ENCODE data around the gene TNFRSF19.

The TNFRSF19 gene

DNA sequence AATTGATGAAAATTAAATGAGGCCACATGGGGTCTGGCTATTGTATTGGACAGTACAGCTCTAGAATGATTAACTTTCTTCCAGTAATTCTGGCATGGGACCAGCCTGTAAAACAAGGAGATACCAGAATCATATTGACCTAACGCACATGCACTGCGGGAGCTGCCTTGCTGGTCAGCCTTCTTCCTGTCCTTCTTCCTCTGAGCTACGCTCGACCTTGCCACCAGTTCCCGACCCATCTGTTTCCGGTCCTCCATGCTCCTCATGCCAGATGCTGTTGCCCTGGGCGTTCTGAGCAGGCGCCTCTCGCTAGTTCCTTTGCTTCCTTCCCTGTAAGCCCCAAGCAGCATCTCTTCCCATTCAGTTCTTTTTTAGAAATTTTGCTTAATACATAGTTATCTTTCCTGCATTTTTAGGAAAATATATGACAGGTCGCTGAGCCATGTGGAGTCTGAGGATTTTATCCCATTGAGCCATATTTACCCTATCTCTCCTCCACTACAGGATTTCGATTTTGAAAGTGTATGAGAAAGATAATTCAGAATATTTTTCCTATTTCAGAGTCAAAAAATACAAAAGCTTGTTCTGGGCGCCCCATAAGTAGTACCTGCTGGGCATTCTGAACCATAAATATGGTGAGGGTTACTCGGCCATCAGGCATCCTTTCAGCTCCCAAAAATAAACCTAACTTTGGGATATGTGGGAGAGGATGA lies 38.6 kb downstream of the TNFRSF19 start:
- FAIRE-seq: no peak

DNA sequence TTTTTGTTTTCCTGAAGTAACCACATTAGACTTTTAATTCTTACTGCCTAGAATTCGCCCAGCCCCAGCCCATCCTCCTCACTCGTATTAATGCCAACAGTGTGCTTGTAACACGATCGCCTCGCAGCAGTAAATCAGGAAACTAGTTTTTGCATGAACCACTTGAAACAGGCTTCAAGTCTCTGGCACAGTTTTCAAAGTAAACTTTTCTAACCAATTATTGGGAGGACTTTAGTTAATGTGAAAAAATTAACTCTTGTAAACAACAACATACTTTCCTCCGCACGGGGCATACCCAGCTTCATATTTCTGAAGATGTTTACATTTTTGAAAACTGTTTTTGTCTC lies 39.2 kb downstream of the TNFRSF19 start:
- no peak for FAIRE-seq

DNA sequence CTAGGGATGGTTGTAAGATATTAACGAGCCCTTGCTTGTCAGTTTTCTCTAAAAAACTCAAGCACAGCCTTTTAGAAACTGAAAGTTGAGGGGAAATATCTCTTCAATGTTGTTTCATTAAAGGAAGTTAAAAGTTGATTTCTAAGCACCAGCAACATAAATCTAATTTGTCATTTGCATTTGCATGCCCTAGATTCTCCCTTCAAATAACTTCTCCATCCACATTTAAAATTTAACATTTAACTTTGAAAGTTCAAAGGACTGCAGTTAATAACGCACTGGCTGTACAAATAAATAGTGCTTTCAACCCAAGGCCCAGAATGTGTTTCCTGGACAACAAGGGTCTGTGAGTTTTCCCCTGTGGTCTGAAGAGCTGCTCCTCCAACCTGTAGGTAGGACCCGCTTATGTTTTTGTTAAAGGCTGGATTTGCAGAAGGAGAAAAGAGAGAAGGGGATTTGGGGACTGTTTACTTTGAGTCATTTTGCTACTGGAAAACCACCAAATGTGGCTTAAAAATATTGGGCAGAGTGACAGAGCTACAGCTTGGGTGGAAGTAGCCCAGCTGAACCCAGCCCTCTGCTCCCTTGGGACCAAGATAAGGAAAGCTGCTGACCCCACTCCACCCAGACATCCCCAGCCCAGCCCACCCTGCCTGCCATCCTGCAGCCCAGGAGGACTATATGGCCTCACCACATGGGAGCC lies 39.8 kb downstream of the TNFRSF19 start:
- no peak for FAIRE-seq

DNA sequence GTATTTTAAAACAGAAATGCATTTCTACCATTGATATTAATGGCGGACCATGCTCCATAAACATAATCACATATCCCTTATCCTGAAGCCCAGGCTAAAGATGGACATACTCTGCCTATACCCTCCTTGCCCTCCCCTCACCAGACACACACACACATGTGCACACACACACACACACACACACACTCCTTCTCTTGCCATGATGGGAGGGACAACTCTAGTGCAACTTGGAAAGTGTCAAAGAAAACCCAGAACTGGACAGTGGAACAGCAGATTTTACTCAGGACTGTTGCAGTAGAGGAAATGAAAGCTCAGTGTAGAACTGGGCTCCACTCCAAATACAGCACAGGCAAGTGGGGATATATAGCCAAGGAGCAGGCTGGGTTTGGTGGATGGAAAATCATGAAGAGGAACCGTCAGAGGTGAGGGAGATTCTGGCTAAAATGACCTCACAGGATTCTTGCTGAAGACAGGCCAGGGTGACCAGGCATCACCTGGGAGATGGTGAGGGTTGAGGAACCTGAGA lies 40.8 kb downstream of the TNFRSF19 start:
- no peak for FAIRE-seq

DNA sequence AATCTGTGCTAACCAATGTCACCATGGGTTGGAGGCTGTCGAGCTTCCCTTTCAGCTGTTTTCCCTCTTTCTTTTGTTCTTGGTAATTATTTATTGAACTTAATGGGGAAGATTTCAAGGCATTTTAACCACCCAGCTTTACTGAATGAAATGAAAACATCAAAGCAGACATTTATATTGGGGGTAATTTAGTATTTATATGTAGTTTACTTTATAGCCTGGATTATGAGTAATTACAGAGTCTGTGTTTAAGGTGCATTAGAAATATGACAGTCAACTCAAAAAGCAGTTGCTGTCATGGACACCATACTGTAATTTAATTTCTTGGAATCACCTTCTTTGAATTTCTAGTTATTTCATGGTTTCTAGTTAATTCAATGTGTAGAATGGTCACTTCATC lies 42.0 kb downstream of the TNFRSF19 start:
- no peak for FAIRE-seq

DNA sequence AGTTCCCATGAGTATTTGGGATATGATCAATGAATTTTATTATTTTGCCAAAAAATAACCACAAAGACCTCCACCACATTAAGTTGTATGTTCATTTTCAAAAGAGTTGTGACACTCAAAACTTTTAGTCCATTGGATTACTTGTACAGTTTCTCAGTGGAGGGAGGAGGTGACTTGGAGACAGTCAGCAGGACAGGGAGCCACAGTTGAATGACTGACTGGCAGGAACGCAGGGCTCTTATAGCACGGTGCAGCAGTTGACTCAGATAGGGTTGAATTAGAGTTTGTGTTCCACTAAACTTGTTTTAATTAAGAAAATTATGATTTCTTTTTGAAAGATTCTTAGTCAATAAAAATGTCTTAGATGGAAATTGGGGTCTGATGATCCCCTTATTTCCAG lies 42.5 kb downstream of the TNFRSF19 start:
- no peak for FAIRE-seq

DNA sequence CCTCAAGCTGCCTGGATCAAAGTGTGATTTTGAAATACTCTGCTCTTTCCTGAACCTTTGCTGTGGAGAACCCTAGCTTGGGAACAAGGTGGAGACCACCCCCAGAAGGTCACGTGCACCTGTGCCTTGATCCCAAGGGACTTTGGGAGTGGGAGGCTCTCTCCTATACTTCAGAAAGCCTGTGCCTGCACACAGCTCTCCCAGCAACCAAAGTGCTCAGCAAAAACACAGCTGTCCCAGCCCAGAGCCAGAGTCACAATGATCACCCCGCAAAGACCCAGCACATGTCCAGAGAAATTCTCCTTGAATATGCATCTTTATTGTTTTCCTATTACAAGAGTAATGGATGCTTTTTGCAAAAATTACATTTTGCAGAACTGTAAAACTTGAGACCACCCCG lies 43.4 kb downstream of the TNFRSF19 start:
- no peak for FAIRE-seq

DNA sequence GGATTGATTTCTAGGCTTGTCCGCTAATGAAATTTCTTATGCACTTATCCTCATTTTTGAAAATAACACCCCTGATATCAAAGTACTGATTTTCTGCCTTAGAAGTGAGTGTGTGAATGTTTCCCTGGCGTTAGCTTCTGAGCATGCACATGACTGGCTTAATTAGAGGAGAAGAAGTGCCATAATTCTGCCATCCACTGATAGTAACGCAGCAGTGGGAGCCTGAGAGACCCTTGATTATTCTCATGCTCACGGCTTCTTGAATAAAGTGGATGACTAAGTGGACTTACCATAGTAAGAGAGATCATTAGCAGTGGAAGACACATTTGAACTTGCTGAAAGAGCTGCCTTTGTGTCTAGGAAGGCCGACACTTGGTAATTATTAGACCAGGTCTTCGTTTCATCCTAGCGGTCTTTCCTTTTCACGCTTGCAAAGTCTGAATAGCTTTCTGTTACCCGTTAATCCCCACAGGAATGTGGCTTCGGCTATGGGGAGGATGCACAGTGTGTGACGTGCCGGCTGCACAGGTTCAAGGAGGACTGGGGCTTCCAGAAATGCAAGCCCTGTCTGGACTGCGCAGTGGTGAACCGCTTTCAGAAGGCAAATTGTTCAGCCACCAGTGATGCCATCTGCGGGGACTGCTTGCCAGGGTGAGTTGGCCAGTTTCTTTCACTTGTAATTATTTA lies 45.3 kb downstream of the TNFRSF19 start:
- no peak for FAIRE-seq

DNA sequence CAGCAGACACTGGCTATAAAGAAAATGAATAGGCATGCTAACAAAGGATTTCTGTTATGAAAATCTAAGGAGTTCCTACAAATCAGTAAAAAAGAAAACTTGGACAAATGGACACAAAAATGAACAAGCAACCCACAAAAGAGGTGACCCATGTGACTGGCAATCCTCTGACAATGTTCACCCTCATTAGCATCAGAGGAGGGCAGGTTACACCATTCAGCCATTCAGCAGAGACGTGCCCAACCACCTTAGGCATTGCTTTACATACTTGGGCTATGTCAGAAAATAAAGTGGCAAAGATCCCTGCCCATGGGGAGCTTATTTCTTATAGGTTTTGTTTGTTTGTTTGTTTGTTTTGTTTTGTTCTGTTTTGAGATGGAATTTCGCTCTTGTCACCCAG lies 46.0 kb downstream of the TNFRSF19 start:
- FAIRE-seq: no peak

DNA sequence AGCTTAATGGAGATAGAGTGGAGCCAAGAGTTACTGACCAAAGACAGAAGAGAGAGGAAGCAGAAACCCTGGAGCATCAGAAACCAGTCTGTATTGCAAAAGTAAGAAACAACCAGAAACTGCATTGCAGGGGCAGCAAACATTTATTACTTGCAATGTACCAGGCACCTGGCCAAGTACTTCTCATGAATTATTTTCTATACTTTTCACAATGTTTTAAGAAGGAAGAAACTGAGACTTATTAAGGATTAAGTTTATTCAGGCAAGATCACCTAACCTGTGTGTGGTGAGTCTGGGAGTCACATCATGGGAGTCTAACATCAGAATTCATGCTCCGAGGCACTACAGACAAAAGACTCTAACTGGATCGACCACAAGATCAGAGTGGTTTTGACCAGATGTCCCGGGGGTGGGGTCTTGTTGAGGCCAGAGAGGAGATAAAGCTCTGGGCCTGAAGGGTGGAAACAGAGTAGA lies 47.4 kb downstream of the TNFRSF19 start:
- no peak for FAIRE-seq

DNA sequence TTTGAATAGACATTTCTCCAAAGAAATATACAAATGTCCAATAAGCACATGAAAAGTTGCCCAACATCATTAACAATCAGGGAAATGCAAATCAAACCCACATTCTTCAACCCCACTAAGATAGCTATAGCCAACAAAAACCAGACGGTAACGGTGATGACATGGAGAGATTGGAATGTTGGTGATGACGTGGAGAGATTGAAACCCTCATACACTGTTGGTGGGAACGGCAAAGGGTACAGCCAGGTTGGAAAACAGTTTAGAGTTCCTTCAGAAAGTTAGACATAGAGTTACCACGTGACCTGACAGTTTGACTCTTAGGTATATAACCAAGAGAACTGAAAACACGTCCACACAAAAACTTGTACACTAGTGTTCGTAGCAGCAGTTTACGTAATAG lies 48.1 kb downstream of the TNFRSF19 start:
- FAIRE-seq: no peak

DNA sequence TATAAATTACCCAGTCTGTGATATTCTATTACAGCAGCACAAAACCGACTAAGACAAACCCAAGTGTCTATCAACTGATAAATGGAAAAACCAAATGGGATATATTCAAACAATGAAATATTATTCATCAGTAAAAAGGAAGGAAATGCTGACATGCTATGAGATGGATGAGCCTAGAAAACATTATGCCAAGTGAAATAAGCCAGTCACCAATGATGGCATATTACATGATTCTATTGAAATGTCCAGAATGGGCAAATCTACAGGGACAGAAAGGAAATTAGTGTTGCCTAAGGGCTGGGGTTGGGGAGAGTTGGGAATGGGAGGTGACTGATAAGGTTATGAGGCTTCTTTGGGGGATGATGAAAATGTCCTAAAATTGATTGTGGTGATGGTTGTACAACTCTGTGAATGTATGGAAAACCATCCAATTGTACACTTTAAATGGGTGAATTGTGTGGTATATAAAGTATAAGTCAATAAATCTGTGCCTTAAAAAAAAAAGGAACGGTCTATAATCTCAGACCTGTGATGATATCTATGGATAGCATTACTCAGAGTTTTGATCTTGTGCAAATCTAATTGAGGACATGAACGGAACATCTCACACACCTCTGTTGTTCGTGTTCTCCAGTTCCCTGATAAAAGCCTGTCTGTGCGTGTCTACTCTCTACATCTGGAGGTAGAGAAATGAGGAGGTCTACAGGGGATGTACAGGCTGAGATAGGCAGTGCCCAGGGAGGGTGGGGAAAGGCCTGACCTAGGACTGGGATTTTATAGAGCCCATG lies 49.0 kb downstream of the TNFRSF19 start:
- FAIRE-seq: no peak

DNA sequence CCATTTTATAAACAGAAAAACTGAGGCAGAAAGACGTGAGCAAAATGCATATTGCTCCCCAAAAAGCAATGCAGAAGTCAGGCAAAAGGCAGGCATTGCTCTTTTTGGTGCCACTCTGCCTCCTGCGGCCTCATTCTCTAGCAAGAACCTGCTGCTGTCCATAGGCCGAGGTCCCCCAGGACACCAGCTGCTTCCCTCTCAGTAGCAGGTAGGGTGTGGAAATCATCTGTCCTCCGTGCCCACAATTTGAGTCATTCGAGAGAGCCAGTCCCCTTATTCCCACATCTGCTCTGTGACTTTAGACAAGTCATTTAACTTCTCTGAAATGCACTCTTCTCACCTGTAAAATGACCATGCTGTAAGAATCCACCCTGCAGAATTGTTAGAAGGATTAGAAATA lies 50.0 kb downstream of the TNFRSF19 start:
- no peak for FAIRE-seq

DNA sequence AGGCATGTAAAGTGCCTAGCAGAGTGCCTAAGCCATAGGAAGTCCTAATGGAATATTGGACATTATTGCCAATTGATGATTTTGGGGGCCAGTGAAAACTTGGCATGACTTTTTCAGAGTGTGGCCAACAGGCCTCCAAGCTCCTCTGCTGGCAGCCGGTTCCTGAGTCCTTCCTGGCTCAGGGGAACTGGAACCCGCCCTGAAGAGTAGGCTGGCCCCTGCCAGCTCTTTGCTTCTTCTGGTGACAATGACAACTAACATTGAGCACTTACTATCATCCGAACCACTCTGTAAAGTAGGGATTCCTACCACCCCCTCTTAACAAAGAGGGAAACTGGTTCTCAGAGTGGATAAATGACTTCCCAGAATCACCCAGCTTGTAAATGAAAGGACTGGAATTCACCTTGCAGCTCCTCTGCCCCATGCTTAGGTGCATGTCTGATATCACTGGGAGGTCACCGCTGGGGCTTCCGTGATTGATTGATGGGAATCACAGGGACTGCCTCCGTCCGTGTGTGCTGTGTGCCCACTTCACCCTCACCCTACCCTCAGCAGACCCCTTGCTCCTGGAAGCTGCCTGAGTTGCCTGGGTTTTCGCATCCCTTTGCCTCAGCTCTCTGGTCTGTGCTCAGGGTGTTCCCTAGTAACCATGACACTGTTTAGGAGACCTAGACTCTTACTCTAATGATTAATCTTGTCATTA lies 50.6 kb downstream of the TNFRSF19 start:
- no peak for FAIRE-seq

DNA sequence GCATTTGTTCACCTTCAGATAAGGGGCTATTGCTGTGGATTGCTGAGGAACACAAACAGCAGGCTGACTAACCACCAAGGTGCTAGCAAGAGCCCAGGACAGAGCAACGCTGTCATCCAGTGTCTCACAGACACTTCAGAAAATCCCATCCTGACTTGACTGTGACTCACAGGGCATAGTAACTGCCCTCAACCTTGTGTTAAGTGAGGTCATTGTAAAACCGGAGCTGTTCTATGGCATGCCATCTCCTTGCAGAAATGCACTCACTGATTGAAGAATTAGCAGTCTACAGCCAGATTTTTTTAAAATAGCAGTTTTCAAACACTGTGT lies 51.1 kb downstream of the TNFRSF19 start:
- no peak for FAIRE-seq

DNA sequence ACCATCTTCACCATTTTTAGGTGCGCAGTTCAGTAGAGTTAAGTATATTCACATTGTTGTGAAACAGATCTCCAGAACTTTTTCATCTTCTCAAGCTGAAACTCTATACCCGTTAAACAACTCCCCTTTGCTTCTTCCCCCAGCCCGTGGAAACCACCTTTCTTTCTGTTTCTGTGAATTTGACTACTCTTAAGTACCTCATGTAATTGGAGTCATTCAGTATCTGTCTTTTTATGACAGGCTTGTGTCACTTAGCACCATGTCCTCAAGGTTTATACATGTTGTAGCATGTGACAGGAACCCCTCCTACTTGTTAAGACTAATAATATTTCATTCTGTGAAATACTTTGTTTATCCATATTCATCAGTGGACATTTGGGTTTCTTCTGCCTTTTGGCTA lies 52.8 kb downstream of the TNFRSF19 start:
- FAIRE-seq: no peak

DNA sequence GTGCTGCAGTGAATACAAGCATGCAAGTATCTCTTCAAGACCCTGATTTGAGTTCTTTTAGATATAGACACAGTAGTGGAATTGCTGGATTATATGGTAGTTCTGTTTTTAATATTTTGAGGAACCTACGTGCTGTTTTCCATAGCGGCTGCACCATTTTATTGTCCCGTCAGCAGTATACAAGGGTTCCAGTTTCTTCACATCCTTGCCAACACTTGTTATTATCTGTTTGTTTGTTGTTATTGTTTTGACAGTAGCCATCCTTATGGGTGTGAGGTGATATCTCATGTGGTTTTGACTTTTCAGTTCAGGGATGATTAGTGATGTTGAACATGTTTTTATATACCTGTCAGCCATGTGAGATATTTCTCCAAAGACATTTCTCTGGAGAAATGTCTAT lies 53.2 kb downstream of the TNFRSF19 start:
- FAIRE-seq: no peak

DNA sequence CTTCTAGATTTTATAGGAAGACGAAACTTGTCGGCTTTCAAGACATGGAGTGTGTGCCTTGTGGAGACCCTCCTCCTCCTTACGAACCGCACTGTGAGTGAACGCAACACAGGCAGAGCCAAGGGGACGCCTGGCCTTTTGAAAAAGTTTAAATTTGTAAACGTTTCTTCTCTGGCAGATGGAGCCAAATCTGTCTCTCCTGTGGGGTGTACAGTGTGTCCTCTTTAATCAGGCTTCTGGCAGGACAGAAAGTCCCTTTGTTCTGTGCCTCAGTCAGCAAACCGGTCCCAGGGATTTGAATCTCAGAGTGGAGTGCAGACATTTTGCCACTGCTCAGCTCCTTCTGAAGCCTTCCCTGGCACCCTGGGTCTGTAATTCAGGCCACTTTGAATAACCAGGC lies 56.5 kb downstream of the TNFRSF19 start:
- FAIRE-seq: no peak

DNA sequence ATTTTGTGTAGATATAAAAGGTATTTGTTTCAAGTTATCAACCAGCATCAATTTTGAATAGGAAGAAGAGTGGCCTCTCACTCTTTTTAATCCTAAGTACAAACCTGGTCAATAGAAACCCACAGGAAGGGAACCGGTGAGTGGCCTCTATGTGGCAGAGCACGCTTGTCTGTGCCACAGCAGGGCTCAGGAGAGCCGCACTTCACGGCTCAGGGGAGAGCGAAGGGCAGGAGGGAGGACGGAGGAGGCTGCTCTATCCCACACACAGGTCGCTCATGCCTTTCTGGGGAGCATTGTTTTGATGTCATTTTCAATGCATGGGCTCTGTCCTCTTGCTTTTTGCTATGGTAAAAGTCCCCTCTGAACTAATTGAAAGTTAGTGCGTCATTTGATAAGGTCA lies 57.2 kb downstream of the TNFRSF19 start:
- no peak for FAIRE-seq

DNA sequence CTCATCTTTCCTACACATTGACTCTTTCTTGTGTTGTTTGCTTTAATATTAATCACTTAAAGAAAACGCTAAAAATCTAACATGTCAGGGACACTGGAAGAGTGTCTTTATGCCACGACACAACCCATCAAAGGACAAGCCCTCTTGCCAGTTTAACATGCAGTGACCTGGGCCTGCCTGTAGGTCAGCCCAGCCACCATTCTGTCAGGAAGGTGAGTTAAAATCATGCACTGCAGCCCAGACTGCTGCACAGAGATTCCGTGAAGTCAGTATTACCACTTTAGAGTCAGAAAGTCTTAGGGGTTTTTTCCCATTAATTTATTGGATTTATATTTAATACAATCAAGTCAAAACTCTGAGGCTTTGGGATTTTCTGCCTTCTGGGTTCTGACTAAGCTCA lies 58.0 kb downstream of the TNFRSF19 start:
- FAIRE-seq: no peak

DNA sequence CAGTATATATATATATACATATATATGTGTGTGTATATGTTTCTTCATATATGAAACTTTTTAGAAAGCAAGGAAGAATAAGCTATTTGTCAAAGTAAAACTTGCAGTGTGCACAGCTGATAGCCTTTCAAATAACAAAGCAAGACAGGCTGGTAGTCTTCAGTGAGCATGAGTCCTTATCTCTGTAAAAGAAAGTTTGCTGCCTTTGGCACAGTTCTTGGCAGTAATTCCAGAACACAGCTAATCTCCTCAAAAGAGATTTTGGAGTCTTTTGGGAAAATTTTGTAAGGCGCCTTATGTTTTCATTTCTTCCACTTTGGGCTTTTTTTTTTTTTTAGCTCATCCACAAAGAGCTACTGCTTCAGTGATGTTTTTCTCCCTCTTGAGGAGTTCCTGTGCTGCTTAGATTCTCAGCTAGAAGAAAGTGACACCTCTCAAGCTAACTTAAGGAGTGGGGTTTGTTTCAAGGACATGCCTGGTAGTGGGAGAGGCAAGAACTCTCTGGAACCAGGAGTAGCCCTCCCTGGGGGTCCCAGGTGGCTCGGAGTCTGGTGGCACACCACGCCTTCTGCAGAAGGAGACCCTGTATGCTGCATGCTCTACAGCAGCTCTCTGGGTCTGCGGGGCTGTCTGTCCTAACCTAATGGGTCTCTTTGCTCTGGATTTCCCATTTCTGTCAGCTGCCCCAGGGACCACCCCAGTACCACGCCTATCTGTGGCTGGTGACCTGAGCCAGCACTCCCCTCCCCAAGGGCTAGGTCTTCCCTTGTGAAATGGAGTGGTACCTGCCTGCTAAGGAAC lies 58.8 kb downstream of the TNFRSF19 start:
- FAIRE-seq: no peak

Measured in endometrium (tissue), 2 donors.